Kidney epithelial cell (primary cell): ENCODE results near the gene MGME1. TPM values are rescaled to one million over a fixed set of nuclear protein-coding genes. Genes with fewer than 3 reads are reported as not detected.

ENCODE experiments used
- DNase-seq: peaks from one replicate; pipeline ENCODE4 v3.0.0-alpha.2; 2010; ENCODE audit warnings: low read depth
- H3K27me3 ChIP-seq: 2 replicates; pipeline ENCODE4 v1.6.0; 2011; ENCODE audit warnings: low read length; ENCODE audit not compliant: control insufficient read depth, insufficient read depth
- H3K36me3 ChIP-seq: 2 replicates; pipeline ENCODE4 v1.5.1; 2011; ENCODE audit warnings: low read length; ENCODE audit not compliant: control insufficient read depth, insufficient read depth
- H3K4me3 ChIP-seq: 2 replicates; pipeline ENCODE4 v1.5.1; 2011; ENCODE audit warnings: low read depth, mild to moderate bottlenecking, control low read depth, low read length
- CTCF ChIP-seq: IDR thresholded peaks from 2 replicates; pipeline ENCODE4 v1.5.1; 2011; ENCODE audit warnings: mild to moderate bottlenecking, moderate library complexity, low read length, control low read depth, inconsistent platforms; ENCODE audit not compliant: insufficient read depth, poor library complexity, severe bottlenecking
- total RNA-seq: library from RNA; depleted of rRNA; stranded (reverse); fragments of >200 nt; gene quantifications from 2 replicates; pipeline ENCODE4 v1.2.3, GENCODE V29; 2015

MGME1 gene
- total RNA-seq, 1 donor from 2014 or later, result 15.2 TPM

DNA sequence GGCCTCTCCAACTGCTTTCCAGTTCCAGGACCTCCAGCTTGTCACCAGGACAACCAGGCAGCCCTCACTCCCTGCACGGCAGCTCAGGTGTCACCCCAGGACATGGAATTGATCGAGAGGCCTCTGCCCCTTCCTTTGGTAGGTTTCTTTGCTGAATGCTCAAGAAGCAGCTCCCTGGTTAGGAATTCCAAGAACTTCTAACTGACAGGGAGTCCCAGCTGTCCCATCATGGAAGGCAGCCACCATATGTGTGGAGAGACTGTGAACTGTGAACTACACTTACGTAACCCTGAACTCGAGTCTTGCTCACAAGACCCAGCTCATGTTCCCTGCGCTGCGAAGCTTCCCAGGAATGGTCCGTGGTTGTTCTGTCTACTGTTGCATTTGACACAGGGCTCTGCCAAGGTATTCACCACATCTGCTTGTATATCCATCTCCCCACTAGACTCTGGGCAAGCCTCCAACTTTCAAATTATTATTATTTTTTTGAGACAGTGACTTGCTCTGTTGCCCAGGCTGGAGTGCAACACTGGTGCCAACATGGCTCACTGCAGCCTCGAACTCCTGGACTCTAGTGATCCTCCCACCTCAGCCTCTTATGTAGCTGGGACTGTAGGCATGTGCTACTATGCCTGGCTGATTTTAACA, 35.7 kb downstream of the MGME1 start:
- TF ChIP-seq CTCF, result no peak
- H3K4me3 ChIP-seq, result no peak overlapping the region
- DNase-seq, result no peak
- no peaks in the 10 kb centered on the region for H3K27me3 ChIP-seq
- no peaks in the 10 kb centered on the region for H3K36me3 ChIP-seq

DNA sequence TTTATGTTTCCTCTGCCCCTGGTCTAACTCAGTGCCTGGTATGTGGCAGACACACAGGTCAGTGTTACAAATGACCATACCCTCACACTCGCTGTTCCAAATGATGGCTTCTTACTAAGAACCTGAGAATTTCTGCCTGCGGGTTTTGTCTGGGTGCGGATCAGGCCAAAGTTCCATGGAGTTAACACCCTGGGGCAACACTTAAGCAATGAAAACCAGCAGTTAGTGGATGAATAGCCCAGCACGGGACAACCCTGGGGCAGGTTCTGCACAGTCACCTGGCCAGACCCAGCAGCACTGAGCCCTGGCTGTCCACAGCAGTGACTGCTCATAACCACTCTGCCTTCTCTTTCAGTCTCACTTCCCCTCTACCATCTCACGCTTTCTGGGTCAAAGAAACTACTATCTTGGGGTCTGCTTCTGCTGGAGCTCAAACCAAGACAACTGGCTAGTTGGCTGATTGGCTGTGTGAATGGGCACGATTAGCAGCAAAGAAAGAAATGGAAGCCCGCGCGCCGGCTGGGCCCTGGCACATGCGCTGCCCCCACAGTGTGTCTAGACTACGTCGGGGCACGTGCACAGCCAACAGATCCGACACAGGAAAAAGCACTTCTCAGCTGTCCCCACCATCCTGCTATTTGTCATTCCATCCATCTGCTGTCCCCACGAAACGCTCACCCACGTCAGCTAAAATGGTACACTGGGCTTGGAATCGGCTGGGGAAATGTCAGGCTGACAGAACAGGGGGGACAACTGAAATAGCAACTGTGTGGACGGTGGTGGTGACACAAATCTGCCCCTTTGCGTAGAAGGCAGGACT, 36.6 kb downstream of the MGME1 start:
- Histone ChIP-seq H3K36me3 (no peaks in the 10 kb centered on the region), H3K27me3 (no peaks in the 10 kb centered on the region), H3K4me3 (no peak overlapping the region)
- DNase-seq, result no peak
- TF ChIP-seq CTCF, result no peak

DNA sequence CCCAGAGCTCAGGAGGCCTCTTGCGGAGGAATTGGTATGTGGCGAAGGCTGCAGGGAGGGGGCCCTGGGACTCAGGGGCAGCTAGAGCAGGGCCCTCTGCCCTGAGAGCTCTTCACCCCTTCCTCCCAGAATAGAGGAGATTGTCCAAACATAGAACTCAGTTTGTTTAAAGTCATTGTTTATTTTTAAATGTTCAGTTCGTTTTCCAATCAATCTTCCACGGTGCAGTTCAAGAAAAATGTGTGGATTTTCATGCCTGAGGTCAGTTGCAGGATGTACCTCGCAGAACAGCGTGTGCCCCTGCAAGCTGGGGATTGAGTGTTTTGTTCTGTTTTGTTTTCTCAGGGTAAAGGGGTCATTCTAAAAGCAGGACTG, 37.2 kb downstream of the MGME1 start:
- Histone ChIP-seq H3K36me3 (no peaks in the 10 kb centered on the region), H3K27me3 (no peaks in the 10 kb centered on the region), H3K4me3 (no peak overlapping the region)
- DNase-seq, result no peak
- TF ChIP-seq CTCF, result no peak

GRCh38 chr20:18006684-18007083, 37.9 kb downstream of the MGME1 start:
- Histone ChIP-seq H3K36me3 (no peaks in the 10 kb centered on the region), H3K27me3 (no peaks in the 10 kb centered on the region)
- TF ChIP-seq CTCF, result no peak

GRCh38 chr20:18007534-18008292, 38.9 kb downstream of the MGME1 start:
- Histone ChIP-seq H3K27me3 (no peaks in the 10 kb centered on the region), H3K4me3 (no peak overlapping the region), H3K36me3 (no peaks in the 10 kb centered on the region)
- TF ChIP-seq CTCF, result no peak
- DNase-seq, result no peak

More at GRCh38 chr20:18006684-18007083, 37.9 kb downstream of the MGME1 start:
- H3K4me3 ChIP-seq, result no peak overlapping the region
- DNase-seq, result no peak
